Fibroblast of villous mesenchyme (primary cell): ENCODE data around the gene CEP70. TPM values are rescaled to one million over a fixed set of nuclear protein-coding genes. Genes with fewer than 3 reads are reported as not detected.
A peak's percentile ranks its signal among the peaks of the same experiment; 100 is the strongest.
"Not testable (repeated sequence)": the region's sequence is repeated elsewhere in the genome, so short reads cannot be mapped to it uniquely, and the experiment has no call there.

Source experiments
- DNase-seq: peaks from one replicate; pipeline ENCODE4 v3.0.0-alpha.2; 2010; ENCODE audit warnings: low read depth
- H3K4me3 ChIP-seq: 2 replicates; pipeline ENCODE4 v1.5.1; 2011; ENCODE audit warnings: low read depth, mild to moderate bottlenecking, low read length
- CTCF ChIP-seq: IDR thresholded peaks from 2 replicates; pipeline ENCODE4 v1.5.1; 2012; ENCODE audit warnings: low read depth, mild to moderate bottlenecking, low read length; ENCODE audit not compliant: insufficient read depth
- total RNA-seq: library from RNA; depleted of rRNA; stranded (reverse); fragments of >200 nt; gene quantifications from 2 replicates; pipeline ENCODE4 v1.2.3, GENCODE V29; 2012

CEP70 gene
- total RNA-seq, 1 donor = 29.4 TPM

GRCh38 chr3:138497851-138498250, 96.2 kb downstream of the CEP70 start:
- DNase-seq = no peak
- no peak for TF ChIP-seq CTCF
- H3K4me3 ChIP-seq = no peak overlapping the region

- DNase-seq = no peak
- no peak overlapping the region for H3K4me3 ChIP-seq
- TF ChIP-seq CTCF = no peak
Measured at GRCh38 chr3:138497021-138497420, 97.0 kb downstream of the CEP70 start.

- no peak overlapping the region for H3K4me3 ChIP-seq
- no peak for TF ChIP-seq CTCF
- no peak for DNase-seq
Measured at GRCh38 chr3:138496436-138496835, 97.6 kb downstream of the CEP70 start.

GRCh38 chr3:138495638-138496037, 98.4 kb downstream of the CEP70 start:
- DNase-seq = not testable (repeated sequence)

GRCh38 chr3:138494607-138494929, 99.5 kb downstream of the CEP70 start:
- TF ChIP-seq CTCF = no peak
- no peak overlapping the region for H3K4me3 ChIP-seq
- no peak for DNase-seq

More at GRCh38 chr3:138495638-138496037, 98.4 kb downstream of the CEP70 start:
- H3K4me3 ChIP-seq = not testable (repeated sequence)

- H3K4me3 ChIP-seq = no peak overlapping the region
- TF ChIP-seq CTCF = no peak
- peak; percentile 67 for DNase-seq
Measured at GRCh38 chr3:138493804-138494606, 100.1 kb downstream of the CEP70 start.

- DNase-seq = no peak
- no peak for TF ChIP-seq CTCF
- no peak overlapping the region for H3K4me3 ChIP-seq
Measured at GRCh38 chr3:138492980-138493675, 100.9 kb downstream of the CEP70 start.
